K562 (cell line): ENCODE measurements around the gene SH3BGRL2.

Source experiments
- CHD2 ChIP-seq: IDR thresholded peaks from 2 replicates; pipeline ENCODE4 v1.6.1; 2011; ENCODE audit warnings: low read depth, low read length
- CHD7 ChIP-seq: fragments of 200-600 bp; sonication (generic); IDR thresholded peaks from one replicate; pipeline ENCODE4 v1.6.1; 2012; ENCODE audit warnings: mild to moderate bottlenecking, low read depth, low read length, inconsistent platforms
- EZH2 ChIP-seq: IDR thresholded peaks from 2 replicates; pipeline ENCODE4 v1.6.1; 2012; ENCODE audit warnings: low read depth, mild to moderate bottlenecking, inconsistent platforms, low read length, borderline replicate concordance
- FOS ChIP-seq: IDR thresholded peaks from 3 replicates; pipeline ENCODE4 v1.6.1; 2011; ENCODE audit not compliant: insufficient read length; ENCODE audit errors: extremely low read depth
- MEF2A ChIP-seq: IDR thresholded peaks from 2 replicates; pipeline ENCODE4 v1.6.1; 2011; ENCODE audit warnings: low read depth, mild to moderate bottlenecking, low read length, moderate library complexity; ENCODE audit not compliant: control insufficient read depth
- MXD1 ChIP-seq: fragments of 250-450 bp; sonication (Bioruptor Pico); IDR thresholded peaks from 2 replicates; pipeline ENCODE4 v1.8.0; 2021; ENCODE audit warnings: borderline replicate concordance, mild to moderate bottlenecking, moderate library complexity; ENCODE audit not compliant: poor library complexity, severe bottlenecking
- RB1 ChIP-seq: fragments of 450-650 bp; IDR thresholded peaks from 2 replicates; pipeline ENCODE4 v1.6.1; 2017; ENCODE audit warnings: low read depth, mild to moderate bottlenecking
- SMAD4 ChIP-seq: fragments of 250-450 bp; sonication (Bioruptor Pico); conservative IDR thresholded peaks from 2 replicates; pipeline ENCODE4 v1.8.0; 2021; ENCODE audit warnings: inconsistent platforms, mild to moderate bottlenecking, moderate library complexity
- SNAPC5 ChIP-seq: fragments of 250-450 bp; sonication (Bioruptor Pico); IDR thresholded peaks from 2 replicates; pipeline ENCODE4 v1.8.0; 2021; ENCODE audit warnings: moderate library complexity, mild to moderate bottlenecking, inconsistent platforms
- SP1 ChIP-seq: sonication (generic); formaldehyde crosslinking; IDR thresholded peaks from 2 replicates; pipeline ENCODE4 v1.8.1; 2022; ENCODE audit warnings: mild to moderate bottlenecking, missing genetic modification reagents
- SUPT5H ChIP-seq: fragments of 450-650 bp; IDR thresholded peaks from 2 replicates; pipeline ENCODE4 v1.6.1; 2016
- YY1 ChIP-seq, 3 experiments: IDR thresholded peaks; 2 replicates each; pipeline ENCODE4 v1.6.1; 2011; ENCODE audit warnings: low read length in 2 of 3, mild to moderate bottlenecking in 2 of 3, moderate library complexity in 2 of 3, borderline replicate concordance in 1 of 3, control low read depth in 1 of 3, low read depth in 1 of 3; ENCODE audit not compliant: insufficient read depth in 3 of 3, insufficient replicate concordance in 2 of 3, control insufficient read depth in 1 of 3, insufficient read length in 1 of 3; ENCODE audit errors: extremely low read depth in 1 of 3
- ZNF224 ChIP-seq: sonication (generic); formaldehyde crosslinking; IDR thresholded peaks from 2 replicates; pipeline ENCODE4 v1.8.0; 2022; ENCODE audit warnings: mild to moderate bottlenecking, missing genetic modification reagents

GRCh38 chr6:79733388-79733787, 102.3 kb downstream of the SH3BGRL2 start:
- TF ChIP-seq RB1, result no peak
- TF ChIP-seq MXD1, result no peak
- TF ChIP-seq FOS, result no peak
- TF ChIP-seq MEF2A, result no peak
- TF ChIP-seq YY1 (IDR thresholded peaks at IDR 0.05; ENCODE audit: borderline replicate concordance in 1 of 3, control insufficient read depth in 1 of 3, extremely low read depth in 1 of 3, insufficient read depth in 3 of 3, insufficient read length in 1 of 3, insufficient replicate concordance in 2 of 3, low read depth in 1 of 3, low read length in 2 of 3), result no peak
- no peak for TF ChIP-seq CHD2
- no peak for TF ChIP-seq EZH2
- TF ChIP-seq ZNF224 (CRISPR knock-in tag), result no peak
- TF ChIP-seq SMAD4, result no peak
- TF ChIP-seq SNAPC5 (CRISPR knock-in tag), result no peak
- TF ChIP-seq CHD7, result no peak
- no peak for TF ChIP-seq SP1 (CRISPR knock-in tag)
- no peak for TF ChIP-seq SUPT5H
